BE2C (cell line): Measurements from ENCODE around the gene FGD2.

Experiments used
- DNase-seq: peaks from one replicate; pipeline ENCODE4 v3.0.0-alpha.2; 2020
- H3K27me3 ChIP-seq: fragments of 250-450 bp; sonication (Bioruptor Pico); 2 replicates; pipeline ENCODE4 v1.5.1; 2020; ENCODE audit warnings: mild to moderate bottlenecking
- H3K36me3 ChIP-seq: fragments of 250-450 bp; sonication (Bioruptor Pico); 2 replicates; pipeline ENCODE4 v1.5.1; 2020; ENCODE audit warnings: mild to moderate bottlenecking
- H3K4me1 ChIP-seq: fragments of 250-450 bp; sonication (Bioruptor Pico); 2 replicates; pipeline ENCODE4 v1.5.1; 2020
- H3K4me3 ChIP-seq: 2 replicates; pipeline ENCODE4 v1.5.1; 2011; ENCODE audit warnings: low read depth, low read length
- H3K9me3 ChIP-seq: fragments of 250-450 bp; sonication (Bioruptor Pico); 2 replicates; pipeline ENCODE4 v1.5.1; 2020
- CTCF ChIP-seq: IDR thresholded peaks from 2 replicates; pipeline ENCODE4 v1.5.1; 2012; ENCODE audit warnings: mild to moderate bottlenecking, low read depth, low read length

The FGD2 gene

GRCh38 chr6:36964908-36965307 is 40.5 kb upstream of the FGD2 start:
- H3K27me3 ChIP-seq = no peaks in the 10 kb centered on the region
- peaks cover 5% of the 10 kb centered on the region; the same call in 1 of the 2 replicates for H3K4me1 ChIP-seq
- no peaks in the 10 kb centered on the region for H3K9me3 ChIP-seq
- H3K36me3 ChIP-seq = peaks cover 30% of the 10 kb centered on the region
- TF ChIP-seq CTCF = no peak
- no peak for DNase-seq
- H3K4me3 ChIP-seq = no peak overlapping the region

GRCh38 chr6:36967301-36967700 is 38.2 kb upstream of the FGD2 start:
- Histone ChIP-seq H3K4me1 (no peaks in the 10 kb centered on the region), H3K36me3 (peaks cover 39% of the 10 kb centered on the region), H3K9me3 (no peaks in the 10 kb centered on the region), H3K27me3 (no peaks in the 10 kb centered on the region), H3K4me3 (no peak overlapping the region)
- no peak for TF ChIP-seq CTCF
- no peak for DNase-seq

- no peak for TF ChIP-seq CTCF
- Histone ChIP-seq H3K36me3 (peaks cover 40% of the 10 kb centered on the region), H3K4me3 (no peak overlapping the region), H3K27me3 (no peaks in the 10 kb centered on the region), H3K9me3 (no peaks in the 10 kb centered on the region), H3K4me1 (no peaks in the 10 kb centered on the region)
- DNase-seq = no peak
Measured at GRCh38 chr6:36967757-36968156, 37.7 kb upstream of the FGD2 start.

- DNase-seq = no peak
- peaks cover 45% of the 10 kb centered on the region for H3K36me3 ChIP-seq
- no peak for TF ChIP-seq CTCF
Measured at GRCh38 chr6:36968266-36968977, 37.0 kb upstream of the FGD2 start.

GRCh38 chr6:36969240-36969691 is 36.2 kb upstream of the FGD2 start:
- no peaks in the 10 kb centered on the region for H3K27me3 ChIP-seq
- H3K9me3 ChIP-seq = no peaks in the 10 kb centered on the region
- H3K4me3 ChIP-seq = no peak overlapping the region
- no peaks in the 10 kb centered on the region for H3K4me1 ChIP-seq
- TF ChIP-seq CTCF = no peak
- no peak for DNase-seq
- H3K36me3 ChIP-seq = peaks cover 53% of the 10 kb centered on the region

More at GRCh38 chr6:36968266-36968977, 37.0 kb upstream of the FGD2 start:
- Histone ChIP-seq H3K9me3 (no peaks in the 10 kb centered on the region), H3K4me1 (no peaks in the 10 kb centered on the region), H3K27me3 (no peaks in the 10 kb centered on the region), H3K4me3 (no peak overlapping the region)
